Esophagus (tissue), 2 donors: ENCODE measurements around the gene NAA20. TPM values are rescaled to one million over a fixed set of nuclear protein-coding genes. Genes with fewer than 3 reads are reported as not detected.
A peak's percentile ranks its signal among the peaks of the same experiment; 100 is the strongest.

Experiments used
- H3K27ac ChIP-seq, 2 donors: one replicate each; pipeline ENCODE4 v1.5.1; 2013; ENCODE audit warnings: low read depth in 2 of 2, mild to moderate bottlenecking in 2 of 2, inconsistent platforms in 1 of 2, low read length in 1 of 2, moderate library complexity in 1 of 2
- H3K27me3 ChIP-seq, 2 donors: one replicate each; pipeline ENCODE4 v1.6.1; 2013; ENCODE audit warnings: low read length in 2 of 2, control low read depth in 1 of 2, mild to moderate bottlenecking in 1 of 2; ENCODE audit not compliant: insufficient read depth in 2 of 2, control insufficient read depth in 1 of 2
- H3K36me3 ChIP-seq, 2 donors: one replicate each; pipeline ENCODE4 v1.6.1; 2013; ENCODE audit warnings: low read length in 1 of 2; ENCODE audit not compliant: control insufficient read depth in 2 of 2, insufficient read depth in 2 of 2
- H3K4me1 ChIP-seq, 2 donors: one replicate each; pipeline ENCODE4 v1.6.1; 2013; ENCODE audit warnings: low read length in 1 of 2; ENCODE audit not compliant: control insufficient read depth in 2 of 2, insufficient read depth in 2 of 2
- H3K4me3 ChIP-seq, 2 donors: one replicate each; pipeline ENCODE4 v1.5.1; 2013; ENCODE audit warnings: low read length in 2 of 2, mild to moderate bottlenecking in 2 of 2, low read depth in 1 of 2, moderate library complexity in 1 of 2
- H3K9me3 ChIP-seq, 2 donors: one replicate each; pipeline ENCODE4 v1.6.1; 2013; ENCODE audit warnings: mild to moderate bottlenecking in 2 of 2, low read depth in 1 of 2, low read length in 1 of 2, moderate library complexity in 1 of 2; ENCODE audit not compliant: control insufficient read depth in 2 of 2, insufficient read depth in 1 of 2
- WGBS, 2 donors: extraction: QIAGEN DNeasy Blood & Tissue Kit; methylation state at CpG; one replicate each; pipeline ENCODE4 v1.1.7; 2013; 5-methylcytosine and 5-hydroxymethylcytosine counted together
- polyA plus RNA-seq, 2 donors: library from polyadenylated mRNA; stranded (reverse); fragments of 200-250 nt; gene quantifications; one replicate each; pipeline ENCODE4 v1.2.3, GENCODE V29; 2013
- donor health status: healthy with polysubstance abuse.
- donor health status: Bipolar disorder and iron deficiency.

The NAA20 gene
- polyA plus RNA-seq = 100 to 1,000 TPM; 186 to 388 TPM

- Histone ChIP-seq H3K4me3 (peak within 1 kb of the TSS; percentile 91 to 100), H3K27me3 (no peaks in the 10 kb centered on the region), H3K36me3 (peaks cover 0 to 4% of the 10 kb centered on the region in 2 donors), H3K4me1 (peaks cover 0 to 6% of the 10 kb centered on the region in 2 donors), H3K9me3 (no peaks in the 10 kb centered on the region), H3K27ac (peak within 1 kb of the TSS; percentile 90 to 93)
- 0% methylated on average over 79 to 81 of the region's 81 CpGs for WGBS, 2 donors
Measured at GRCh38 chr20:20017001-20017843, at the start of gene NAA20. TSS of gene NAA20 (plus strand) at chr20:20017362. CDS start at chr20:20017397, 35 bp downstream.

- peaks cover 2 to 6% of the 10 kb centered on the region in 2 donors for H3K4me1 ChIP-seq
- WGBS, 2 donors = 81 to 94% methylated on average over 5 of the region's 5 CpGs
Measured at GRCh38 chr20:19967445-19967844, 49.7 kb upstream of the NAA20 start.

GRCh38 chr20:19968028-19968427 lies 49.1 kb upstream of the NAA20 start:
- Histone ChIP-seq H3K36me3 (peaks cover 5 to 17% of the 10 kb centered on the region in 2 donors), H3K27ac (no peak overlapping the region), H3K4me3 (no peak overlapping the region), H3K9me3 (no peaks in the 10 kb centered on the region), H3K27me3 (no peaks in the 10 kb centered on the region), H3K4me1 (peaks cover 2 to 6% of the 10 kb centered on the region in 2 donors)
- WGBS, 2 donors = 76 to 77% methylated on average over 7 of the region's 7 CpGs

More at GRCh38 chr20:19967445-19967844, 49.7 kb upstream of the NAA20 start:
- Histone ChIP-seq H3K36me3 (peaks cover 5 to 17% of the 10 kb centered on the region in 2 donors), H3K27me3 (no peaks in the 10 kb centered on the region), H3K27ac (no peak overlapping the region), H3K4me3 (no peak overlapping the region), H3K9me3 (no peaks in the 10 kb centered on the region)

- peaks cover 2 to 6% of the 10 kb centered on the region in 2 donors for H3K4me1 ChIP-seq
- H3K27ac ChIP-seq = peak overlapping the region in 1 of 2 donors; percentile 35
- WGBS, 2 donors = 64% methylated on average over 4 of the region's 4 CpGs
- H3K4me3 ChIP-seq = no peak overlapping the region
- H3K36me3 ChIP-seq = peaks cover 5 to 17% of the 10 kb centered on the region in 2 donors
- H3K9me3 ChIP-seq = no peaks in the 10 kb centered on the region
- H3K27me3 ChIP-seq = no peaks in the 10 kb centered on the region
Measured at GRCh38 chr20:19968466-19969073, 48.6 kb upstream of the NAA20 start.

- Histone ChIP-seq H3K4me1 (peaks cover 2 to 11% of the 10 kb centered on the region in 2 donors), H3K9me3 (no peaks in the 10 kb centered on the region), H3K36me3 (peaks cover 5 to 17% of the 10 kb centered on the region in 2 donors), H3K4me3 (no peak overlapping the region), H3K27ac (no peak overlapping the region), H3K27me3 (no peaks in the 10 kb centered on the region)
- 72 to 84% methylated on average over 5 of the region's 5 CpGs for WGBS, 2 donors
Measured at GRCh38 chr20:19969106-19969505, 48.1 kb upstream of the NAA20 start.

GRCh38 chr20:19969507-19970255 lies 47.5 kb upstream of the NAA20 start:
- peaks cover 5 to 17% of the 10 kb centered on the region in 2 donors for H3K36me3 ChIP-seq

GRCh38 chr20:19970256-19970765 lies 46.9 kb upstream of the NAA20 start:
- H3K9me3 ChIP-seq = no peaks in the 10 kb centered on the region
- no peak overlapping the region for H3K27ac ChIP-seq
- H3K4me1 ChIP-seq = peaks cover 2 to 14% of the 10 kb centered on the region in 2 donors
- peaks cover 5 to 15% of the 10 kb centered on the region in 2 donors for H3K36me3 ChIP-seq
- H3K27me3 ChIP-seq = no peaks in the 10 kb centered on the region
- 79 to 81% methylated on average over 5 of the region's 5 CpGs for WGBS, 2 donors
- H3K4me3 ChIP-seq = no peak overlapping the region

More at GRCh38 chr20:19969507-19970255, 47.5 kb upstream of the NAA20 start:
- Histone ChIP-seq H3K4me1 (peaks cover 3 to 14% of the 10 kb centered on the region in 2 donors), H3K4me3 (no peak overlapping the region), H3K27ac (no peak overlapping the region), H3K27me3 (no peaks in the 10 kb centered on the region), H3K9me3 (no peaks in the 10 kb centered on the region)
- 86 to 90% methylated on average over 5 of the region's 5 CpGs for WGBS, 2 donors

GRCh38 chr20:19971116-19971515 lies 46.0 kb upstream of the NAA20 start:
- Histone ChIP-seq H3K36me3 (peaks cover 5 to 15% of the 10 kb centered on the region in 2 donors), H3K4me3 (no peak overlapping the region), H3K27me3 (no peaks in the 10 kb centered on the region), H3K27ac (no peak overlapping the region), H3K4me1 (peaks cover 2 to 14% of the 10 kb centered on the region in 2 donors), H3K9me3 (no peaks in the 10 kb centered on the region)
- WGBS, 2 donors = 84 to 87% methylated on average over 11 of the region's 11 CpGs
